Measurements from ENCODE around the gene TBX15.
"Not testable (repeated sequence)": the region's sequence is repeated elsewhere in the genome, so short reads cannot be mapped to it uniquely, and the experiment has no call there.

The TBX15 gene

GRCh38 chr1:118958140-118958539 lies 30.0 kb downstream of the TBX15 start:
- Histone ChIP-seq H3K9ac (no peak overlapping the region), H3K4me1 (no peaks in the 10 kb centered on the region), H3K27me3 (ENCODE audit: control insufficient read depth, insufficient read depth, low read length) (no peaks in the 10 kb centered on the region), H2AFZ (no peak overlapping the region), H3K4me3 (ENCODE audit: low read depth, low read length) (no peak overlapping the region), H3K27ac (no peak overlapping the region), H3K79me2 (no peaks in the 10 kb centered on the region), H3K36me3 (ENCODE audit: control insufficient read depth, insufficient read depth, low read length) (no peaks in the 10 kb centered on the region), H3K9me3 (ENCODE audit: control insufficient read depth, low read length) (no peaks in the 10 kb centered on the region), H3K4me2 (ENCODE audit: low read length) (no peak overlapping the region)
- no peak for TF ChIP-seq CTCF (IDR thresholded peaks at IDR 0.05)

GRCh38 chr1:118957579-118957978 lies 30.6 kb downstream of the TBX15 start:
- not testable (repeated sequence) for H3K27me3 ChIP-seq (ENCODE audit: control insufficient read depth, insufficient read depth, low read length); H3K4me2 ChIP-seq (ENCODE audit: low read length); H3K36me3 ChIP-seq (ENCODE audit: control insufficient read depth, insufficient read depth, low read length); H3K4me1 ChIP-seq; H3K27ac ChIP-seq; H3K9me3 ChIP-seq (ENCODE audit: control insufficient read depth, low read length); H3K79me2 ChIP-seq; H2AFZ ChIP-seq; H3K9ac ChIP-seq; H3K4me3 ChIP-seq (ENCODE audit: low read depth, low read length)

- H3K79me2 ChIP-seq = no peaks in the 10 kb centered on the region
- H3K9me3 ChIP-seq (ENCODE audit: control insufficient read depth, low read length) = no peaks in the 10 kb centered on the region
- H3K36me3 ChIP-seq (ENCODE audit: control insufficient read depth, insufficient read depth, low read length) = no peaks in the 10 kb centered on the region
- H3K4me3 ChIP-seq (ENCODE audit: low read depth, low read length) = no peak overlapping the region
- TF ChIP-seq CTCF (IDR thresholded peaks at IDR 0.05) = no peak
- no peaks in the 10 kb centered on the region for H3K4me1 ChIP-seq
- no peak overlapping the region for H3K4me2 ChIP-seq (ENCODE audit: low read length)
- no peak overlapping the region for H2AFZ ChIP-seq
- H3K27me3 ChIP-seq (ENCODE audit: control insufficient read depth, insufficient read depth, low read length) = no peaks in the 10 kb centered on the region
- no peak overlapping the region for H3K9ac ChIP-seq
- H3K27ac ChIP-seq = no peak overlapping the region
Observed at GRCh38 chr1:118954301-118954905, 33.7 kb downstream of the TBX15 start.

- Histone ChIP-seq H2AFZ (no peak overlapping the region), H3K9me3 (ENCODE audit: control insufficient read depth, low read length) (no peaks in the 10 kb centered on the region), H3K36me3 (ENCODE audit: control insufficient read depth, insufficient read depth, low read length) (no peaks in the 10 kb centered on the region), H3K27me3 (ENCODE audit: control insufficient read depth, insufficient read depth, low read length) (no peaks in the 10 kb centered on the region), H3K4me2 (ENCODE audit: low read length) (no peak overlapping the region), H3K4me3 (ENCODE audit: low read depth, low read length) (no peak overlapping the region), H3K9ac (no peak overlapping the region), H3K79me2 (no peaks in the 10 kb centered on the region), H3K27ac (no peak overlapping the region), H3K4me1 (no peaks in the 10 kb centered on the region)
- TF ChIP-seq CTCF (IDR thresholded peaks at IDR 0.05) = no peak
Observed at GRCh38 chr1:118951270-118951936, 36.7 kb downstream of the TBX15 start.

GRCh38 chr1:118949315-118949714 lies 38.8 kb downstream of the TBX15 start:
- no peak overlapping the region for H3K4me3 ChIP-seq (ENCODE audit: low read depth, low read length)
- no peaks in the 10 kb centered on the region for H3K79me2 ChIP-seq
- H3K4me2 ChIP-seq (ENCODE audit: low read length) = no peak overlapping the region
- H3K27ac ChIP-seq = no peak overlapping the region
- no peaks in the 10 kb centered on the region for H3K9me3 ChIP-seq (ENCODE audit: control insufficient read depth, low read length)
- H3K36me3 ChIP-seq (ENCODE audit: control insufficient read depth, insufficient read depth, low read length) = no peaks in the 10 kb centered on the region
- no peaks in the 10 kb centered on the region for H3K27me3 ChIP-seq (ENCODE audit: control insufficient read depth, insufficient read depth, low read length)
- no peak overlapping the region for H2AFZ ChIP-seq
- no peak overlapping the region for H3K9ac ChIP-seq
- no peaks in the 10 kb centered on the region for H3K4me1 ChIP-seq
- TF ChIP-seq CTCF (IDR thresholded peaks at IDR 0.05) = no peak
